Neutrophil (primary cell): ENCODE measurements around the gene NDFIP1.
"Not testable (repeated sequence)": the region's sequence is repeated elsewhere in the genome, so short reads cannot be mapped to it uniquely, and the experiment has no call there.

Experiments used
- H3K27ac ChIP-seq: fragments of 200-600 bp; sonication (generic); 2 replicates; pipeline ENCODE4 v1.5.1; 2016; ENCODE audit warnings: mild to moderate bottlenecking, moderate library complexity
- H3K27me3 ChIP-seq: fragments of 200-600 bp; sonication (generic); 2 replicates; pipeline ENCODE4 v1.6.0; 2016; ENCODE audit warnings: mild to moderate bottlenecking
- H3K36me3 ChIP-seq: fragments of 200-600 bp; sonication (generic); 2 replicates; pipeline ENCODE4 v1.5.1; 2017
- H3K4me1 ChIP-seq, 2 experiments: fragments of 200-600 bp in 1 of 2; sonication (generic) in 1 of 2; 1 replicate in 1 of 2; 2 replicates in 1 of 2; pipeline versions ENCODE4 v1.5.1 to v1.6.1; 2013 to 2016; ENCODE audit warnings: low read depth in 1 of 2, low read length in 1 of 2, mild to moderate bottlenecking in 1 of 2, moderate library complexity in 1 of 2; ENCODE audit not compliant: control insufficient read depth in 1 of 2, insufficient read depth in 1 of 2
- H3K4me3 ChIP-seq, 2 experiments: fragments of 200-600 bp in 1 of 2; sonication (generic) in 1 of 2; 1 replicate in 1 of 2; 2 replicates in 1 of 2; pipeline ENCODE4 v1.5.1; 2013 to 2016; ENCODE audit warnings: low read depth in 1 of 2, low read length in 1 of 2, mild to moderate bottlenecking in 1 of 2, moderate library complexity in 1 of 2
- H3K9me3 ChIP-seq: fragments of 200-600 bp; sonication (generic); 2 replicates; pipeline ENCODE4 v1.5.1; 2016
- TF ChIP-seq, protein P1 (sequence below): fragments of 200-600 bp; sonication (generic); IDR thresholded peaks from 2 replicates; pipeline ENCODE4 v1.5.1; 2016; ENCODE audit warnings: antibody characterized with exemption

NDFIP1 gene

DNA sequence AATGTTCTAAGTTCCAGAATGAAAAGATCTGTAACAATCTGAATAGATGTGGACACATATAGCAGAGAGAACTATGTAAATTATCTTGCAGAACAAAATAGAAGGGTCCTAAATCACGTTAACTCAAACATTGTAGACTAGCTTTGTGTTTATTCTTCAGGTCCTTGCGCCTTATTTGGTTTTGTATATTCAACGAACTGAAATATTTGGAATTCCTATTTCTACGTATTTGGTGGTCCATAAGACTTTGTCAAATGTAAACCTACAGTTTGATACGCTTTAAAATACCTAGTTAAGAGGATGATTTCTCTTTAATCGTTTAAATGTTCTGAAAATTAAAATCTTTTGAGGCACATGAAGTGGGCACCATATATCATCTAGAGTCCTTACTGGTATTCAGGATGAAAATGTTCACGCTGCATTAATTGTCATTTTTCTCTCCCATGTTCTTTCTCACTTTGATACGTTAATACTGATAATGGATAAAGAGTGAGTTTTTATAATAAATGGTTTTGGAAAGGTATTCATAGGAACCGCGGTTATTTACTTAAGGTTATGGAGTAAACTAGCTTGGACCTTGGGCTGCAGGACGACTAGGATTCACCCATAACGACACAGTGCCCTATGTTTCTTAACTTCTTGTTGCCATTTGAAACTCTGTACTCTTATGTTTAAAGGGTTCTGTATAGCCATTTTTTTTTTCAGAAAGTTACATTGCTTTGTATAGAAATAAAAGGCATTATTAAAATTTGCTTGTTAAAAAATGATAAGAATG lies 45.3 kb downstream of the NDFIP1 start:
- TF ChIP-seq, protein P1, sequence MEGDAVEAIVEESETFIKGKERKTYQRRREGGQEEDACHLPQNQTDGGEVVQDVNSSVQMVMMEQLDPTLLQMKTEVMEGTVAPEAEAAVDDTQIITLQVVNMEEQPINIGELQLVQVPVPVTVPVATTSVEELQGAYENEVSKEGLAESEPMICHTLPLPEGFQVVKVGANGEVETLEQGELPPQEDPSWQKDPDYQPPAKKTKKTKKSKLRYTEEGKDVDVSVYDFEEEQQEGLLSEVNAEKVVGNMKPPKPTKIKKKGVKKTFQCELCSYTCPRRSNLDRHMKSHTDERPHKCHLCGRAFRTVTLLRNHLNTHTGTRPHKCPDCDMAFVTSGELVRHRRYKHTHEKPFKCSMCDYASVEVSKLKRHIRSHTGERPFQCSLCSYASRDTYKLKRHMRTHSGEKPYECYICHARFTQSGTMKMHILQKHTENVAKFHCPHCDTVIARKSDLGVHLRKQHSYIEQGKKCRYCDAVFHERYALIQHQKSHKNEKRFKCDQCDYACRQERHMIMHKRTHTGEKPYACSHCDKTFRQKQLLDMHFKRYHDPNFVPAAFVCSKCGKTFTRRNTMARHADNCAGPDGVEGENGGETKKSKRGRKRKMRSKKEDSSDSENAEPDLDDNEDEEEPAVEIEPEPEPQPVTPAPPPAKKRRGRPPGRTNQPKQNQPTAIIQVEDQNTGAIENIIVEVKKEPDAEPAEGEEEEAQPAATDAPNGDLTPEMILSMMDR = no peak
- Histone ChIP-seq H3K27me3 (no peaks in the 10 kb centered on the region), H3K27ac (no peak overlapping the region), H3K4me3 (no peak overlapping the region), H3K36me3 (peaks cover 5% of the 10 kb centered on the region), H3K9me3 (no peaks in the 10 kb centered on the region), H3K4me1 (peaks cover 7% of the 10 kb centered on the region in 2 experiments)

DNA sequence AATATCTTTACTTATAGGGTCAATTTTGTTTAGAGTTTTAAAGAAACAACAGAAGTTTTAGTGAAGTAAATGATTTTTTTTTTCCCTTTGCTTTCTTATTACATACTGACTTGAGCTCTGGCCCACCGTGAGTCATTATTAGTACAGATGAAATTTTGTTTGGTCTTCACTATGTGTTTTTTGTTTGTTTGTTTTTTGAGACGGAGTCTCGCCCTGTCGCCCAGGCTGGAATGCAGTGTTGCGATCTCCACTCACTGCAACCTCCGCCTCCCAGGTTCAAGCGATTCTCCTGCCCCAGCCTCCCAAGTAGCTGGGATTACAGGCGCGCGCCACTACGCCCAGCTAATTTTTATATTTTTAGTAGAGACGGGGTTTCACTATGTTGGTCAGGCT lies 45.9 kb downstream of the NDFIP1 start:
- H3K4me1 ChIP-seq, H3K27me3 ChIP-seq, H3K36me3 ChIP-seq, H3K27ac ChIP-seq, H3K4me3 ChIP-seq, H3K9me3 ChIP-seq: not testable (repeated sequence)

DNA sequence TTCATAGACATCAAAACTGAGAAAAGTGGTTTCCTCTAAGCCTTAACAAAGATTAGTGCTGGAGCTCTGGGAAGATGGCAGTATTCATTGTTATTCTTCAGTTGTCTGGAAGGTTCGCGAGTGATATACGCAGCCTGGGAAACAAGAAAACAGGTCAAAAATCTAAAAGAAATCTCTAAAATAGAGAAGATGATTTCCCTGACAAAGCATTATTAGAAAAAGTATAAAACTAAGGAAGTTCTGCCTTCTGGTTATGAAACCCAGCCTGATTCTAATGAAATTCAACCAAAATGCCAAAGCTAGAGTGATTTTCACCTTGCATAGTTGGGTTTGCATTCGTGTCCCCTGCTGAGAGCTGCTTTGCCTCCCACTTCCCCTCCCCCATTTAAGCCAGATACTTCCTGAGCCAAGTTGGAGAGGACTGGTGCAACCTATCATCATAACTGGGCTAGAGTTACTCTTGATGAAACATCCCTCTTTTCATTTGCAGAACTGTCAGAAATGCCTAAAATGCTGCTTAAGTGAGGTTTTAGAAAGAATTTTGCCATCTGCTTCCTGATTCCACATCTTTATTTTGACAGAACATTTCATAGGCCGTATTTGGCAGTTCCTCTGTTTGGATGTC lies 48.4 kb downstream of the NDFIP1 start:
- H3K27me3 ChIP-seq = no peaks in the 10 kb centered on the region
- no peak overlapping the region for H3K4me3 ChIP-seq
- TF ChIP-seq, protein P1 = no peak
- H3K9me3 ChIP-seq = no peaks in the 10 kb centered on the region
- H3K4me1 ChIP-seq = peaks cover 7% of the 10 kb centered on the region in 2 experiments
- H3K36me3 ChIP-seq = peaks cover 5% of the 10 kb centered on the region
- H3K27ac ChIP-seq = no peak overlapping the region

DNA sequence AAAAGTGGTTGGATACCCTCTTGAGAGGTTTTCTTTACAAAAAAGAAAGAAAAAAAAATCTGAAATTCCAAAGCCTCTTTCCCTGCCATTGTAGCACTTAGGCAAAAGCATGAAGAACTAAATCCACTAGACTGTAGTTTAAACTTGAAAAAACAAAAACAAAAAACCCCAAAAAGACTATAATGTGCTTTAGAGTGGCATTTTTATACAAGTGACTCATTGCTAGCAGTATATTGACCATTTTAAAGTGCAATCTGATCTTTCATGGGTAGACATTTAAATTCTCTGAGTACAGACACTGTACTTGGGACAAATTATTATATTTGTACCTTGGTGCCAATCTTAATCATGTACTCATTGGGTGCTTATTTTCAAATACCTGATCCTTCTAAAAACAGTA lies 50.8 kb downstream of the NDFIP1 start:
- H3K27ac ChIP-seq = no peak overlapping the region
- H3K27me3 ChIP-seq = no peaks in the 10 kb centered on the region
- H3K4me3 ChIP-seq = no peak overlapping the region
- peaks cover 7% of the 10 kb centered on the region in 2 experiments for H3K4me1 ChIP-seq
- H3K36me3 ChIP-seq = no peaks in the 10 kb centered on the region
- no peaks in the 10 kb centered on the region for H3K9me3 ChIP-seq
- TF ChIP-seq, protein P1 = no peak

DNA sequence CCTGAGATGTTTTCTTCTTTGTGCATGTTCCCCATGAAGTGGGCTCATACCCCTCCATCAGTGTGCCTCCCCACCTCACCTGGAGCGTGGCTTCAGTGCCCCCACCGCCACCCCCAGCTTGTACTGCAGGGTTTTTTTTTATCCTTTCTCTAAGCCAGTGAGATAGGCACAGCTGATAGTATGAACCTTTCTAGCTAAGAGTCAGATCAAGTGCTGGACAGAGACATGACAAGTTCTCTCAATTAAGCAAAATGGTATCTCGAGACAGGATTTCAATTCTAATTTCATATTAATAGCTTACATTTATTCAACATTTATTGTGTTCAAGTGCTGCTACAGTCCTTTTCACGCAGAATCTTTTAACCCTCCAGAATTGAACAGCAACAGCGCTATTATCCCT lies 55.7 kb downstream of the NDFIP1 start:
- H3K4me1 ChIP-seq = no peaks in the 10 kb centered on the region
- TF ChIP-seq, protein P1 = no peak
- no peak overlapping the region for H3K4me3 ChIP-seq
- H3K36me3 ChIP-seq = no peaks in the 10 kb centered on the region
- H3K27me3 ChIP-seq = peaks cover 9% of the 10 kb centered on the region
- no peak overlapping the region for H3K27ac ChIP-seq
- no peaks in the 10 kb centered on the region for H3K9me3 ChIP-seq

DNA sequence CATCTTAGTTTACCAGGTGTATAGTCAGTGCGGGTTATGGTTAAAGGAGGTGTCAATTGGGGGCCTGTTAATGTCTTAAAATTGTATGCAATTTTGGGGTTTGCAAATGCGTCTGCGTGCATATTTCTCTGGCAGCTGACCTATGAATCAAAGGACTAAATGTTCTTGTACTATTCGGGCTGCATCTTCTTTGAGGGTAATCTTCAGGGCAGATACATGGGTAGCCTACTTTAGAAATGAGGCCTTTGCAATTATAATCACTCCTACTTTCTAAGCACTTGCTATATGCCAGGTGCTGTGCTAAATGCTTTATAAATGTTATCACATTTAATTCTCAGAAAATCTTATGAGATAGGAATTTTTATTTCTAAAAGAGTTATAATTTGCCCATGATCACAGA lies 58.2 kb downstream of the NDFIP1 start:
- no peaks in the 10 kb centered on the region for H3K4me1 ChIP-seq
- TF ChIP-seq, protein P1 = no peak
- H3K9me3 ChIP-seq = no peaks in the 10 kb centered on the region
- H3K36me3 ChIP-seq = no peaks in the 10 kb centered on the region
- H3K27ac ChIP-seq = no peak overlapping the region
- no peak overlapping the region for H3K4me3 ChIP-seq
- peaks cover 9% of the 10 kb centered on the region for H3K27me3 ChIP-seq
